ENCODE measurements around the gene PARN. TPM values are rescaled to one million over a fixed set of nuclear protein-coding genes. Genes with fewer than 3 reads are reported as not detected.
"Not testable (repeated sequence)": the region's sequence is repeated elsewhere in the genome, so short reads cannot be mapped to it uniquely, and the experiment has no call there.

Gene PARN
- total and polyA plus RNA-seq, 2 experiments from 2014 or later: 32.5 to 61.3 TPM

- Mint-ChIP-seq H3K9me3 (no peaks in the 10 kb centered on the region), H3K4me3 (no peak overlapping the region), H3K4me1 (no peaks in the 10 kb centered on the region), H3K36me3 (ENCODE audit: low read depth) (peaks cover 66% of the 10 kb centered on the region), H3K27ac (peak overlapping the region; percentile 19), H3K27me3 (ENCODE audit: insufficient read depth, low read depth, poor library complexity) (no peaks in the 10 kb centered on the region)
- no peaks in the 10 kb centered on the region for H3F3A ChIP-seq (replicated peaks; ENCODE audit: low read depth)
- no peaks in the 10 kb centered on the region for H3K9me2 ChIP-seq (ENCODE audit: insufficient read depth)
- H3K27ac ChIP-seq (ENCODE audit: low read depth): peak overlapping the region; percentile 40; the same call in 1 of the 2 replicates
- no peak overlapping the region for H2AFZ ChIP-seq
- no peak for TF ChIP-seq REST (IDR thresholded peaks at IDR 0.05; ENCODE audit: unreplicated experiment)
- TF ChIP-seq ZNF331 (CRISPR knock-in tag; IDR thresholded peaks at IDR 0.05; ENCODE audit: low read depth): no peak
- no peak for TF ChIP-seq ETS1 (IDR thresholded peaks at IDR 0.05)
- TF ChIP-seq POLR2AphosphoS5 (IDR thresholded peaks at IDR 0.05; ENCODE audit: low read depth): no peak
- H3K27me3 ChIP-seq (ENCODE audit: insufficient read depth): no peaks in the 10 kb centered on the region
- ATAC-seq: no peak
- no peak for DNase-seq (ENCODE audit: low spot score)
- H3K4me2 ChIP-seq: no peak overlapping the region
- H3K36me3 ChIP-seq (ENCODE audit: insufficient read depth): peaks cover 28% of the 10 kb centered on the region; the same call in 1 of the 2 replicates
- no peak overlapping the region for H3K4me3 ChIP-seq
- no peaks in the 10 kb centered on the region for H3K79me2 ChIP-seq (replicated peaks; ENCODE audit: insufficient read depth)
- no peaks in the 10 kb centered on the region for H4K20me1 ChIP-seq (replicated peaks; ENCODE audit: insufficient read depth)
- no peaks in the 10 kb centered on the region for H3K4me1 ChIP-seq (ENCODE audit: insufficient read depth)
Measured at GRCh38 chr16:14586637-14587305, 43.3 kb downstream of the PARN start.

- H3K27ac ChIP-seq (ENCODE audit: low read depth): no peak overlapping the region
- no peak overlapping the region for H3K4me2 ChIP-seq
- no peaks in the 10 kb centered on the region for H3K9me2 ChIP-seq (ENCODE audit: insufficient read depth)
- H3K36me3 ChIP-seq (ENCODE audit: insufficient read depth): peaks cover 29% of the 10 kb centered on the region
- ATAC-seq (no peak), DNase-seq (ENCODE audit: low spot score) (no peak)
- H3F3A ChIP-seq (replicated peaks; ENCODE audit: low read depth): no peaks in the 10 kb centered on the region
- H3K79me2 ChIP-seq (replicated peaks; ENCODE audit: insufficient read depth): no peaks in the 10 kb centered on the region
- Mint-ChIP-seq H3K27me3 (ENCODE audit: insufficient read depth, low read depth, poor library complexity) (no peaks in the 10 kb centered on the region), H3K36me3 (ENCODE audit: low read depth) (peaks cover 67% of the 10 kb centered on the region), H3K4me1 (no peaks in the 10 kb centered on the region), H3K9me3 (no peaks in the 10 kb centered on the region), H3K27ac (no peak overlapping the region), H3K4me3 (no peak overlapping the region)
- TF ChIP-seq STAT1 (IDR thresholded peaks at IDR 0.05; ENCODE audit: unreplicated experiment): no peak
- no peak for TF ChIP-seq REST (IDR thresholded peaks at IDR 0.05; ENCODE audit: unreplicated experiment)
- no peak for TF ChIP-seq ZNF331 (CRISPR knock-in tag; IDR thresholded peaks at IDR 0.05; ENCODE audit: low read depth)
- TF ChIP-seq NANOG (IDR thresholded peaks at IDR 0.05; ENCODE audit: borderline replicate concordance): no peak
- TF ChIP-seq POLR2AphosphoS5 (IDR thresholded peaks at IDR 0.05; ENCODE audit: low read depth): no peak
- TF ChIP-seq ETS1 (IDR thresholded peaks at IDR 0.05): no peak
- no peak overlapping the region for H2AFZ ChIP-seq
- H4K20me1 ChIP-seq (replicated peaks; ENCODE audit: insufficient read depth): no peaks in the 10 kb centered on the region
- no peaks in the 10 kb centered on the region for H3K4me1 ChIP-seq (ENCODE audit: insufficient read depth)
- H3K4me3 ChIP-seq: no peak overlapping the region
- H3K27me3 ChIP-seq (ENCODE audit: insufficient read depth): no peaks in the 10 kb centered on the region
Measured at GRCh38 chr16:14585287-14585686, 44.8 kb downstream of the PARN start.

- H4K20me1 ChIP-seq (replicated peaks; ENCODE audit: insufficient read depth); H3K27me3 ChIP-seq (ENCODE audit: insufficient read depth); H3K4me3 ChIP-seq; H3K9me2 ChIP-seq (ENCODE audit: insufficient read depth); H3K27ac Mint-ChIP-seq; H3K27me3 Mint-ChIP-seq (ENCODE audit: insufficient read depth, low read depth, poor library complexity); H3K4me3 Mint-ChIP-seq; H2AFZ ChIP-seq; ATAC-seq; H3K79me2 ChIP-seq (replicated peaks; ENCODE audit: insufficient read depth); H3F3A ChIP-seq (replicated peaks; ENCODE audit: low read depth); H3K4me1 ChIP-seq (ENCODE audit: insufficient read depth); H3K9me3 Mint-ChIP-seq; H3K4me1 Mint-ChIP-seq; H3K4me2 ChIP-seq; DNase-seq (ENCODE audit: low spot score); H3K27ac ChIP-seq (ENCODE audit: low read depth): not testable (repeated sequence)
- peaks cover 76% of the 10 kb centered on the region for H3K36me3 Mint-ChIP-seq (ENCODE audit: low read depth)
- peaks cover 49% of the 10 kb centered on the region for H3K36me3 ChIP-seq (ENCODE audit: insufficient read depth)
Measured at GRCh38 chr16:14580926-14581325, 49.1 kb downstream of the PARN start.

Data from GM23338 (cell line).